EL (cell line): ENCODE data around the gene BFSP1.
A peak's percentile ranks its signal among the peaks of the same experiment; 100 is the strongest.

Experiments used
- DNase-seq: peaks from one replicate; pipeline ENCODE4 v3.0.0-alpha.2; 2016

BFSP1 gene

DNA sequence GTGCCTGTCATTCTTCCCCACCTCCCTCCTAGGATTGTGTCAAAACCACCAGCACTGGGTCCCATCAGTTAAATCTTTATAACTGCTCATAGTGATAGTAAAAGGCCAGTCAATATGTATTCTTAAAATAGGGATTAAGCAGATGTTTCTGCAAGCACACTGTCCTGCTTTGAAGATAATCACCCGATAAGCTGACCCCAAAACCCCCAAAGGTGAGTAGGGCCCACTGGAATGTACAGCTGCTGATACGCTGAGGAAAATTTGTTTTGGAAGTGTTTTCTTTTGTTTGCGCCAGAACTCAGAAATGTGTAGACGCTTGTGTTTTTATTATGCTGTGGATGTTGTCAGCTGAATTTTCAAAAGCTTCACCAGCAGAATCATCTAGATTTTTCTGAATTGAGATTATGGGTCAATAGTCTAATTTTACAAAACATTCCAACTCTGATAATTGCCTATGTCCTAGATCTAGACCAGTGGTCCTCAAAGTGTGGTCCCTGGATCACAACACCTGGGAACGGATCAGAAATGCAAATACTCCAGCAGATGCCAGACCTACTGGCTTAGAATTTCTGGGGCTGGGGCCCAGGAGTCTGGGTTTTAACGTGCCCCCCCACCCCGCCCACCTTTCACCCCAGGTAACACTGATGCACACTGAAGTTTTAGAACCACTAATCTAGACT lies 11.4 kb downstream of the BFSP1 start:
- DNase-seq, result no peak

DNA sequence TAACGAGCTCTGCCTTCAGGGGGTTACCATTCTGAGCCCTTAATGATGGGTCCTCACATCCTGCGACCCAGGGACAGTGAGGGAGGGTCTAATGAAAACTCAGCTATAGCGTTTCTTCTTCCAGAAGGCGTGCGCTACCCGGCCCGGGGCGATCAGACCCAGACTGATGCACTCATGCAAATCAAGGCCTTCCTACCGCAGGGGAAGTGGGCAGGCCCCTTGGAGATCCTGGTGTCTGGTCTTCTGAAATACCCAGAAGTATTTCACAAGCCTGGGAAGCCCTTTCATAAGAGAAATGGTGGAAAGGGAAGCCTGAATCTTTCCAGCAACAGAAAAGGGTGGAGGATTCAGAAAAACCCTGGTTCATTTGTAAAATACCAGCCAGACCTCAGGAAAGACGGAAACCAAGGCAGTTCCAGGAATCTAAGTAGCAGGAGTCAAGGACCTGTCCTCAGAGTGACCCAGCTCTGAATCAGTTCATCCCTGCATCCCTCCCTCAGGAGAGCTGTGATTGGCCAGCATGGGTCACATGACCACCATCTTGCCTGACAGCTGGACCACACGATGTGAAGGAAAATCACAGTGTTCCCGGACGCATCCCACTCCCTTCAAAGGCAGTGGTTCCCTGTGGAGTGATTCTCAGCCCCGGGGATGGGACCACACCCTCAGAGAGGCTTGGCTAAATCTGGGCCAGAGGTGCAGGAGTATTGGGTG lies 12.7 kb downstream of the BFSP1 start:
- DNase-seq, result peak; percentile 17

DNA sequence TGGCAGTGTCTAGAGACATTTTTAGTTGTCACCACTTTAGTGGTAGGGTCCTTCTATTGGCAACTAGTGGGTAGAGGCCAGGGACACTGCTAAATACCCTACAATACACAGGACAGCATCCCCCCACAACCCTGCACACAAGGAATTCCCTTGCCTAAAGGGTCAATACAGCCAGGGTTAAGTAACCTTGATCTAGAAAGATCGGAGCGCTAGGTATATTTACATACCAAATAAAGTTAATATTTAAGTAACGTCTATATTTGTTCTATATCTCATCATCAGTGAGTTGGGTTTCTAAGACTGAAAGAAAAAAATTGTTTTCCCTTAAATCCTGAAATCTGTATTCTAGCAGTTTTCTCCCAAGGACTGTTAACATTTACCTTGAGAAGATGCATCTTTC lies 16.1 kb downstream of the BFSP1 start:
- no peak for DNase-seq

DNA sequence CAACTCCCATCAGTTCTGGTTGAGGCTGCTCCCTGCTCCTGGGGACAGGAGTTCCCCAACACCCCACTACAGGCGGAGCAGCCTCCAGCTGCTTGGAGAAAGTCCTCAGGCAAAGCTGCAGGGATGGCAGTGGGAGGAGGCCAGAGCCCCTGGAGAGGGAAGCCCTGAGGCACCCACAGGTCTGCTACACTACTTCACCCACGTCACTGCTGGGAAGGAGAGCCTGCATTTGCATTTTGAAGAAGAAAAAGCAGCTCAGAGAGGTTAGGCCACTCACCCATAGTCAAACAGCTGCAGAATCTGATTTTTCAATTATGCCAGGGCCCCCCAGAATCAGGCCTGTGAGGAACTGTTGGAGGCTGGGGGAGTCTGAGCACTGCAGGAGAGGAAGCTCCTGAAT lies 17.2 kb downstream of the BFSP1 start:
- no peak for DNase-seq

DNA sequence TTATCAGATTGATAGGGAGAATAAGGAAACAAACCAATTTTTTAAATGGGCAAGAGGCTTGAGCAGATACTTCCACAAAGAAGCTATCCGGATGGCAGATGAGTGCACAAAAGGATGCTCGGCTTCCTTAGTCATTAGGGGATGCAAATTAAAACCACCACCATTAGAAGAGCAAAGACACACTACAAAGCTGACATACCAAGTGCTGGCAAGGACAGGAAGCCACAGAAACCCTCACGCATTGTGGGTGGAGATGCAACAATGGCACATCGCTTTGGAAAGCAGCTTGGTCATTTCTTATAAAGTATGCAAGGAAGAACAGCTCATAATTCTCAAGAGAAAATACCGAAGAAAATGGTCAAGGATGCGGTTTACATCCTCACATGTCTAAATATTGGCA lies 19.8 kb downstream of the BFSP1 start:
- no peak for DNase-seq

DNA sequence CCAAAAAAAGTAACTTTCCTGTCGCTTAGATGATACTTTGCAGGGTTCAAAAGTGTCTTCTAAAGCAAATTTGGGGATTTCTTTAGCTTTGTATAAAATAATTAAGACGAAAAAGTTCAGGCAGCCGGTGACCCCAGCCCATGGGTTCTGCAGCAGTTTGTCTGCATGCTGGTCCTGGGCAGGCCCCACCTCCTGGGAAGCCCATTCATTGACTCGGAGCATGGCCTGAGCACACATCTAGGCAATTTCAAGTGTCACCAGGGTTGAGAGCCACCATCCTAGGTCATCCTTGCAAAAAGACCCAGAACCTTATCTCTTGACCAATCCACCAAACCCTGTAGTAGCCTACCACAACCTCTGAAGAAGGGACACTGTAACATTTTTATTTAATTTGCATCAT lies 20.6 kb downstream of the BFSP1 start:
- DNase-seq, result no peak

DNA sequence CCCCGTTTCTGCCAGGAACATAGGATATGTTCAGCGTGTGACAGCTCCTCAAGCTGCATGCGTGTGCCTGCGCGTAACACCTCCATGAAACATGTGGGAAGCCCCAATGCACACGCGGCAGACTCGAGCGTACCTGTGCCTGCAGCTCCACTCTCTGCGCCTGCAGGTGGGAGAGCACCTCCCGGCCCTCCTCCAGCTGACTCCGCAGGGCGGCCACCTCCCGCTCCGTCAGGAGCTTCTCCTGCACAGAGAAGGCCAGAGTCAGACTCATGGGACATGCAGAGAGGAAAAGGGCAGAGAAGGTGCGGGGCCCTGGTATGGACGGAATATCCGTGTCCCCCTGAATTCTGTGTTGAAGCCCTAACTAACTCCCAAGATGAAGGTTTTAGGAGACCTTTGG lies 22.4 kb downstream of the BFSP1 start:
- no peak for DNase-seq

DNA sequence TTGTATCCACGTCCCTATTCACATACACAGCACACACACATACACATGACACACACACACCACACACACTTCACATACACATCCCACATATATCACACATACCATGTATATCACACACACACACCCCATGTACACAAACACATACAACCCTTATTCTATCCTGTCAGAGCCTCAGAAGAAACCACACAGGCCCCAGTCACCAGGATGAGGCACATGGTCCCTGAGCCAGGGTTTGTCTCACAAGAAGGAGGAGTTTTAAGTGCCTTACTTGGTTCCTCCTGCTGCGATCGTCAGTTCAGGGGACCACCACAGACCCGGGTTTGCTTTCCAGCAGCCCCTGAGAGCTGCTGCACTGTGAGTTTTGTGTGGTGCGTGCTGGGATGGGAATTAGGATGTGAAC lies 23.6 kb downstream of the BFSP1 start:
- no peak for DNase-seq

DNA sequence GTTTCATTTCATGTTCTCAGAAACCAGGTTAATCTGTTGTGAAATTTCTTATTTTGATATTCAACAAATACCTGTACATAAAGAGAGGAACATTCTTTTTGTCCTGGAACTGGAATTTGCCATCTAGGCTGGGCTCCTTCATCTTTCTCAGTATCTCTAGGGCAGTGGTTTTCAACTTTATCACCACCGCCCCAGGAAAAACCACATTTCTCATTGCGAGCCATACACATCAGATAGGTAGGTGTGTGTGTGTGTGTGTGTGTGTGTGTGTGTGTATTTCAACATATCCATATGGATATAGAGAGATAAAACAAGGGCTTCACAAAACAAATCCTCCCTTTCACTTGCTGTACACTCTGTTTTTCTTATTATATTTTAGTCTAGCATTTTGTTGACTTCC lies 24.1 kb downstream of the BFSP1 start:
- no peak for DNase-seq

DNA sequence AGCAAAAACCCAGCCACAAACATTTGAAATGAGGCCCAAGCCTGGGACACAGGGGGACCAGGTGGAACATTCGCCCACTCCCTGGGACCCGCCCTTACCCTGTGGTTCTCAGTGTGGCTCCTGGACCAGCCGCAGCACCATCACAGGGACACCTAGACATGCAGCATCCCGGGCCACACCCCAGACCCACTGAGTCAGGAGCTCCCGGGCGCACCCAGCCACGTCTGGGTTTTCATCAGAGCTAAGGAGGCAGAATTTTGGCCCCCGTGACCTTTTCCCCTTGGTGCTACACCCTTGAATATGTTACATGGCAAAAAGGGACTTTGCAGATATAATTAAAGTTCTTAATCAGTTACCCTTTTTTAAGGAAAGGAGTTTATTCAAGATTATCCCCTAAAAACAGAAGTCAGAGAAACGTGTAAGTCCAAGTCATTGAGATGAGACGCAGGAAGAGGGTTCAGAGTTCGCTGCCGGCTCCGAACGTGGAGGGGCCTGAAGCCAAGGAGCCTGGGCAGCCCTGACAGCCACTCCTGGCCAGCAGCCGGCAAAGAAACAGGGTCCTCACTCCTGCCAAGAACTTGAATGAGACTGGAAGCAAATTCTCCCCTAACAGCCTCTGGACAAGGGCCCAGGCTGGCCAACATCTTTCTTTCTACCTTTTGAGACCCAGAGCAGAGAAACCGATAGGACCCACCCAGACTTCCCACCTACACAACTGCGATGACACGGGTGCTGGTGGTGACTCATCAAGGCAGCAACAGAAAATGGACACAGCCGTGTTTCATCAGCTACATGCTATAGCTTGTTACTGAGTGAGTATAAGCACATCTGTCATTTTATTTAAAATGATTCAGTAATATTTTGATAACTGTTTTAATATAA lies 25.3 kb downstream of the BFSP1 start:
- peak; percentile 60 for DNase-seq

DNA sequence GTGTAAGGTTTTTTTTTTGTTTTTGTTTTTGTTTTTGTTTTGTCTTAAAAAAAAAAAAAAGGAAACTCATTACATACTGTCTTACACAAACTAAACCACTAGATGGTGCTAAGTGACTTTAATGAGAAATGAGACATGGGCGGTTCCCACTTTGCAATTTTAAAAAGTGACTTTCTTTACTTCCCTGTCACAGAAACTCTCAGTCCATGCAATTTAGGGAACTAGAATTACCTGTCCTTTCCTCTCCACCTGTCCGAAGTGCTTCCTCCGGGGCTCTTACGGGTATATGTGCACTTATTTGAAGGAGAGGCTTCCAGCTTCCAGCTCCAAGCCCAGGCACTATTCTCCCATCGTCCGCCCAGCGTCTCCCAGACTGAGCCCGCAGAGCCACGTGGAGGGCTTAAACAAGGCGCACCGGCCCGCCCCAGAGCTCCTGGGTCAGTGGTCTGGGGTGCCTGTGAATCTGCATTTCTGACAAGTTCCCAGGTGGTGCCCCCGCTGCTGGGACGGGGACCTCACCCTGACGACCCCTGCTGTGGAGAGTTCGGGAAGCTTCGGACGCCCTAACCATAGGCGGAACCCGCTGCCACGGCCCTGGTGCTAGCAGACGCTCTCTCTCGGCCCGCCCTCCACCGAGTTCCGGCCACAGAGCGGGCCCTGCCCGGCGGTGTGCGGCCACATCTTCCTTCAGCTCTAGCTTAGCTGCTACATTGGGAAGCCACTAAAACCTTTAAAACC lies 26.1 kb downstream of the BFSP1 start:
- peak; percentile 62 for DNase-seq

DNA sequence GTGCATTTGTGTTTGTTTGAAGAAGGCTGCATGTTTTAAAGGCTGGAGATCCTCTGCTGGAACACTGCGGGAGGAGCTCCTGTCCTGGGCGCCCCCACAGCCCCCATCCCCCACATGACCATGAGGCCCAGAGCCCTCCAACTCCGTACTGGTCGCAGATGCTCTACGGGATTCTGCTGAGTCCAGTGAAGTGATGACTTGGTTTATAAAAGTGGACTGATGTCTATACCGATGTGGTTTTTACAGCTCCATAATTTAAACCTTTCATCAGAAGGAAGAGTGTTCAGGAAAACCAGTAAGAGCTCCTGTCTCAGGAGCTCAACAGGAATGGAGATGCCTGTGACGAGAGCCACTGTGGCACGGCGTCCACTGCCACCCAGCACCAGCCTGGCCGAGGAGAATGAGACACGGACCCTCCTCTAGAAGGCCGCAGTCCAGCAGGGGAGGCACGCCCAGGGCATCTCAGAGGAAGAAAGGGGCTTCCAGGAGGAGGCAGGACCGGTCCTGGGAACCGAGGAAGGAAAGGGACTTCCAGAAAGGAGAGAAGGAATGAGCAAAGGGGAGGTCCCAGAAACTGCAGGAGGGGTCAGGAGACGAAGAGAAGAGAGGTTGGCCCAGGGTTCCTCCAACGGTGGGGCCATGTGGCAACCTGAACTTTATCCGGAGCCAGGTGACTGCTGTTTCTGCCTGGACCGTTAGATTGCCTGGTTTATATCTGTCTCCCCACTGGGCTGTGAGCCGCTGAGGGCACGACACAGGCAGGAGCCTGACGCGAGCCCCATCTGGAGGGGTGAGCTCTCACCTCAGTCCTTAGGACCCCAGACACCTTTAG lies 26.9 kb downstream of the BFSP1 start:
- no peak for DNase-seq

DNA sequence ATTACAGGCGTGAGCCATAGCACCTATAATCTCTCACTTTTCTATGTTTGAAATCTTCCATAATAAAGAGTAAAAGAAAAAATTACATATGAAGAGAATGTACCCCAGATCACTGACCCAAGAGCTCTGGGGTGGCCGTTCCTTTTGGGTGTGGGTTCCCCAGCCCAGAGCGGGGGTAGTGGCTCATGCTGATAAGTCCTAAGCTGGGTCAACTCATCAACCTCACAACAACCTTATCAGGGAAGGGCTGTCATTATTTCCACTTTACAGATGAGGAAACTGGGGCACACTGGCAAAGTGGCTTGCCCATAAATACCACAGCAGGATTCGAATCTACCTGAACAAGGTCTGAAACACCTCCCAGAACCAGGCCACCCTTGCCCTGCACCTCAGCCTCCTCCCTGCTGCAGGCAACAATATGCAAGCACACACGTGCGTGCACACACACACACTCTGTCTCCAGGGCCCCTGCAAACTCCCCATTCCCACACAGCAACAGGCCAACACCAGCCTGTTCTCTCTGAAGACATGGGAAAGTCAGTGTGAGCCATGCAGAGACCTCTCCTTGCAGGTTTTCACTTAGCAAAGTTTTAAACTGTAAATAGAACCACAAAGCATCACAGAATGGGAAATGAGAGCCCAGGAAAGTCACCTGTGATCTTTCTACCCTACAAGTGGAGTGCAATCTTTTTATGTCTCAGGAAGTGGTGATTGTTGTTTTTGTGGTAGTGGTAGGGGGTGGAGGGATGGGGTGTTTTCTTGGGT lies 27.7 kb downstream of the BFSP1 start:
- DNase-seq, result no peak

DNA sequence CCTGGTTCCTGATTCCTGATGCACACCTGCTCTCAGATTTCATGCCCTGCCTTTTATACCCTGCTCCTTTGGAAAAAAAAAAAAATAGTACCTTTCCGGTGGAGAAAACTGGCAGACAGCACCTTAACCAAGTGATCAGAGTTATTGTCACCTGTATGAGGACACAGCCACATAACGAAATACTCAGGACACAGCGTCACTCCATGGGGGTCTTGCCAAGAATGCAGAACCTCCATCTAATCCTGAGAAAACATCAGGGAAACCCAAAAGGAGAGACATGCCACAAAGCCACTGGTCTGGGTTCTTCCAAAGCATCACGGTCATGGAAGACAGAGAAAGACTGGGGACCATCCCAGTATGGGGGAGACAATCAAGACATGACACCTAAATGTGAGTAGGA lies 29.1 kb downstream of the BFSP1 start:
- no peak for DNase-seq

DNA sequence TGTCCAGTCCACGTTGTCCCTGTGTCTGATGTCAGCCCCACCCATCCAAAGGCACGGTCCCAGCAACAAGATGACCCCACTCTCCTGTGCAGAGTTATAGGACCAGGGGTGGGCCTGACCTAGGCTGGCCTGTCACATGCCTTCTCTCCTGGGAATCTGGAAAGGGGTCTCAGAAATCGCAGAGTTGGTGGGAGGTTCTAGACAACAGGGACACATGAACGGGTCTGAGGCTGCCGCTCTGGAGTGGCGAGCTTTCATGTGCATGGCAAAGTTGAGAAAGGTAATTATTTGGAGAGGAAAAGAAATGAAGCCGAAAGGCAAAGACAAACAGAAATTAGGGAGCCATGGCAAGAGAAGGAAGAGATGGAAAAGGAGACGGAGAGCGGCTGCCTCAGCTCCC lies 29.5 kb downstream of the BFSP1 start:
- DNase-seq, result no peak

DNA sequence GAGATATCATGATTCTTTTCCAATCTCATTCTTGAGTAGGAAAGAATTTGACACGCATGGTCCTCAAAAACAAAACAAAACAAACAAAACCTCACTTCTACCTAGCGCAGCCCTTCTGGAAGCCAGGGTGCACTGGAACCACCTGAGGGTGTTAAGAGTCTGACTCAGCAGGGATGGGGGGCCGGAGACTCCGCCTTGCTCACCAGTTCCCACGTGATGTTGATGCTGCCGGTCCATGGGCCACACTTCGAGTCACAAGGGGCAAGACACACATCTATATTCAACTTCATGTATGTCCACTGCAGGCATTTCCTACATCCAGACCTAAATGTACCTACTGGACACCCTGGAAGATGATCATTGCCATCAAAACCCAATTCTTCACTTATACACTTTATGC lies 30.4 kb downstream of the BFSP1 start:
- no peak for DNase-seq

DNA sequence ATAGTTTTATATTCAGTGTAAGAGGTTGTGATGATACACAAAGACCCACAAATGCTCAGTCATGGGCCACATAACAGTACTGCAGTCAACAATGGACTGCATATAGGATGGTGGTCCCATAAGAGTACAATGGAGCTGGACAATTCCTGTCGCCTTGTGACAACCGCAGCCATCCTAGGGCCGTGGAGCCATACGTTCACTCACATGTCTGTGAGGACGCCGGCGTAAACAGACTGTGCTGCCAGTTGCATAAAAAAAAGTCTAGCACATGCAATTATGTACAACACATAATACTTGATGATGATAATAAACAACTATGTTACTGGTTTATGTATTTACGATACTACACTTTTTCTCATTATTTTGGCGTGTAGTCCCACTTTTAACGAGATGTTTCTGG lies 30.9 kb downstream of the BFSP1 start:
- DNase-seq, result no peak

DNA sequence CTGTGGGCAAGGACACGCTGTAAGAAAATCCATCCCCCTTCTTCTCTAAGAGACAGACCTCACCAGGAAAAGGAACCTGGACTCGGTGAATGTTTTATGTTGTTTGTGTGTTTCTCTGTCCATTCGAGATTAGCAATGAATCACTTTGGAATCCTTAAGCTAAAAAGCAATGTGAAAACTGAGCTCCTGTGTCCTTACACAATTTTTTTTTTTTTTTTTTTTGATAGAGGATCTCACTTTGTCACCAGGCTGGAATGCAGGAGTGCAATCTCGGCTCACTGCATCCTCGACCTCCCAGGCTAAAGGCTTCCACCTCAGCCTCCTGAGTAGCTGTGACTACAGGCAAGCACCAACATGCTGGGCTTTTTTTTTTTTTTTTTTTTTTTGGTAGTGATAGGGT lies 32.1 kb downstream of the BFSP1 start:
- peak; percentile 39 for DNase-seq

DNA sequence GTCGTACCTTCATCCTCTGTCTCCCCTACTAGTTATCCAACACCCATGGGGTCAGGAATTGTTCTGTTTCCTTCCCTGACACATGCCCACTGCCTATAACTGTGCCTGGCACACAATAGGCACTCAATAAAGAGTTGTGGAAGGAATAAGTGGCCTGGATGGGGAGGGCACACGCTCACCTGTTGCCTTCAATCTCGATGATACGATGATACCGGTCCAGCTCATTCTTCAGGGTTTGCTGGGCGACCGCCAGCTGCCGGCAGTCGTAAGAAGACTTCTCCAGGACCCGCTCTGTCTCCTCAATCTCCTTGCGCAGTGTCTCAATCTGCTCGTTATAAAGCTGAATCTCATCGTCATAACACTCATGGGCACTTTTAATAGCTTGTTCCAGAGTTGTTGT lies 32.5 kb downstream of the BFSP1 start:
- no peak for DNase-seq

DNA sequence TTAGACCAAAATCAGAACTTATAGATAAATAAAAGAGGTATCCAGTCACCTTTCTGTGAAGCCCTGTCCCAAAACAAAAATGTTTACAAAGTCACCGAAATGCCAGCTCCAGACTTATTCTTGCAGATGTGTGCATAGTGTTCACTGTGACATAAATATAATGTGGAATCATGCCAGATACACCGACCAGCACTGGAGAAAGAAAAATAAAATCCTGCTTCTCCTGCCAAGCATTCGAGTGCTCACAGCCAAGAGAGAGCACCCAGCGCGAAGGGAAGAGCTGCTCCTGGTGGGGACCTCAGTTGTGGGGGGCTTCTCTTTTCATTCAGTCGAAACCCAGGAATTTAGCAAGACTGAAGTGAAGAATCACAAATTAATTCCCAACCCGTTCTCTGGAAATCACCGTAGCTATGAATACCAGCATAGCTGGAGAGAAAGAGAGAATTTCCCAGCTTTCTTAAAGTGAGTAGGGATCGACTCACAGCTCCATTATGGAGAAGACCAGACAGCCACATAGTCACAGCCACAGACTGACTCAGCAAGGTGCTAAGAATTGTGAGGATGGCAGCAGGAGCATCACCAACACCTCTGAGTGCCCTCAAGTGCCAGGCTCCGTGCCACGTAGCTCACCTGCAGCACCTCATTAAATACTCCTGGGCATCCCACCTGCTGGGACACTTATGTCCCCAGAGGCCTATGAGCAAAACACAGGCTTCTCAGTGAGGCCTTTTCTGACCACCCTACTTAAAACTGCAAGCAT lies 33.2 kb downstream of the BFSP1 start:
- DNase-seq, result no peak

DNA sequence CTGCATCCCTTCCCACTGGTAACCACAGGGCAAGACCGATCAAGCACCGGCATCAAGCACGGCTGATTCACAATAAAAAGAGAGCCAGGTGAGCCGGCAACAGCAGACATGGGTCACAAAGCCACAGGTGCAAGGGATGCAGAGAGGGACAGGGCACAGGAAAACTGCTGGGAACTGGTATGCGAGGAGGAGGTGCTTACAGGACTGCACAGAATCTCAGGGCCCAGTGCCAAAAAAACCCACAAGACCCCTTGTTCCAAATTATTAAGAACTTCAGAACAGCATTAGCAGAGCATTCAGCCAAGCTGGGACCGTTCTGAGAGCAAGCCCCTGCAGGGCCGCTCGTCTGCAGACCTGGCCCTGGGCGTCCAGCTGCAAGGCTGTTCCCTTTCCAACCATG lies 35.4 kb downstream of the BFSP1 start:
- no peak for DNase-seq
